Activated CD4-positive, alpha-beta T cell treated with anti-CD3 and anti-CD28 coated beads, Interleukin-2, amount 50 U/mL, for 1 hour (primary cell): ENCODE measurements around the gene WDR72.
"Not testable (repeated sequence)": the region's sequence is repeated elsewhere in the genome, so short reads cannot be mapped to it uniquely, and the experiment has no call there.

Experiments
- DNase-seq: peaks from one replicate; pipeline ENCODE4 v3.0.0-alpha.2; 2020

WDR72 gene

DNA sequence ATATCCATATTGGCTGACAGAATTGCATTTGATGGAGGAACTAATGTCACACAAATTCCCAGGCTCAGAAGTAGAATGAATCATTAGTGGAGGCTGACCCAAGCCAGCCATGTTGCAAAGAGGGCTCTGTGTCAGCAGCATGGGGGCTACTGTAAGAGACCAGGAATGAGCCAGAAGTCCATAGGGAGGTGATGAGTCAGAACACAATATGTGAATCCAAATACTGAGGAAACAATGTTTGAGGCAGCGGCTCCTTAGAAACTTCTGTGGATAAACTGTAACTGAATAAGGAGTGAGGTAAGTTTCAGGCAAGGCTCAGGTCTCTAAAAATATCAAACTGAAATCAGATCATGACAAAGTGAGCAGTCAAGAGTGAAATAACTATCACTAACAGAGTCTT, 170.7 kb downstream of the WDR72 start:
- DNase-seq, result no peak

DNA sequence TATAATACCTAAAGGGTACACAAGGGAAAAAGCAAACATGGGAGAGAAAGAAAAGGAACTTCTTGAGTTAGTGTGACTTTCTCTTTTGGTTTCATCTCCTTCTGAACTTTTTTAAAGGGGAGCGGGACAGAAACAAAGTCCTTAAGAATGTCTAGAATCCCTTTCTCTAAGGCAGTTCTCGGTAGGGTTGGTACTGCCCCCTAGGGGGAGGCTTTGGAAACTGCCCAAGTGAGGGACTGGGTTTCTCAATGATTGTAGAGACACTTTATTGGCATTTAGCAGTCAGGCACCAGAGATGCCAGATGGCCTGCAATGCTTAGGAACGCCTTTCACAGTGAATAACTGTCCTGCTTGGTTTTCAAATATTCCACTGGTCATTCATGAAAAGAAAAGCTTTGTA, 172.7 kb downstream of the WDR72 start:
- DNase-seq, result no peak

DNA sequence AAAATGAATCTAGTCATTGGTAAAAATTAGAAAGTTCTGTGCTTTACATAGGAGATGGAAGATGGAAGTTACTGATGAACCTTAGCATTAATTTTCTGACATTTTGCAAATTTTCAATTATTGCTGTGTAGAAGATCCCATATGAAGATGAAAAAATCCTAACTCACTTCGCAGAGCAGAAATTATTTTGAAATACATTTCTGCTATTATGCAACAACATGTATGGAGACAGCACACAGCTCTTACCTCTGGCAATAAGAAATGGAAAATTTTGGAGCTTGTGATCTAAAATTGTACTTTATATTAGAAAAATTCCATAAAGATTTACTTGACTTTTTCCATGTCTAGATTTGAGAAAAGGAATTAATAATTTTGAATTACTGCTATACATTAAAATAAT, 177.9 kb downstream of the WDR72 start:
- DNase-seq, result no peak

DNA sequence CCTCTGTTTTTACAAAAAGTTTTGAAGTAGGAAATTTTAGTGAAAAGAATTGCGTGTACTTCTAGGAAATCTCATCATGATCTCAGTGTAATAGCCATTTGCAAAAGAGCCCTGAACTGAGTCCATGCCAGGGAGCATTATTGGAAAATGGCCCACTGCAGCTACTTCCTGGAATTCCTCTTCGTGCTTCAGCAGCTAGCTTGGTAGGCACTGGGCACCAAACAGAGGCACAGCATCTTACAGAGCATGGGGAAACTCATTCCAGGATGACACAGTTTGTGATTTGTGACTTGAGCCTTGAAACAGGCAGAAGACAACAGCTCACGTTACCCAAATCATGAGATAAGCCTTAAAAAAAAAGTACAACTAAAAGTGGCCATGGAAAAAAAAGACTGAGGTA, 179.1 kb downstream of the WDR72 start:
- no peak for DNase-seq

- no peak for DNase-seq
Measured at GRCh38 chr15:53576841-53577240, 182.6 kb downstream of the WDR72 start.

DNA sequence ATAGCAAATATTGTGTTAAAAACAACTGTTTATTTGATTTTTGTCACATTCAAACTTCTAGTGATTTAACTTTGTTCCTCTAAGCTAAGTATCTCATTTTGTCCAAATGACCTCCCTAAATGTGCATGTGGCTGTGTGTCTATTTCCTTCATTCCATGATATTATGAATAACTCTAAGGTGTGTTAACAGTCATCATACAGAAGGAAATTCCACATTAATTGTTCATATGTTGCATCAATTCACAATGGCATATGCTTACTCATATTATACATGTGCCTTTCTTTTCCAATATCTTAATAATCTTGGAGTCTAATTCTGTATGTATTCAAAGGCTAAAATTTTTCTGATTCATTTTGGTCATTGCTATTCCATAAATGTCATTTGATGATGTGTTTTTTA, 186.4 kb downstream of the WDR72 start:
- no peak for DNase-seq

DNA sequence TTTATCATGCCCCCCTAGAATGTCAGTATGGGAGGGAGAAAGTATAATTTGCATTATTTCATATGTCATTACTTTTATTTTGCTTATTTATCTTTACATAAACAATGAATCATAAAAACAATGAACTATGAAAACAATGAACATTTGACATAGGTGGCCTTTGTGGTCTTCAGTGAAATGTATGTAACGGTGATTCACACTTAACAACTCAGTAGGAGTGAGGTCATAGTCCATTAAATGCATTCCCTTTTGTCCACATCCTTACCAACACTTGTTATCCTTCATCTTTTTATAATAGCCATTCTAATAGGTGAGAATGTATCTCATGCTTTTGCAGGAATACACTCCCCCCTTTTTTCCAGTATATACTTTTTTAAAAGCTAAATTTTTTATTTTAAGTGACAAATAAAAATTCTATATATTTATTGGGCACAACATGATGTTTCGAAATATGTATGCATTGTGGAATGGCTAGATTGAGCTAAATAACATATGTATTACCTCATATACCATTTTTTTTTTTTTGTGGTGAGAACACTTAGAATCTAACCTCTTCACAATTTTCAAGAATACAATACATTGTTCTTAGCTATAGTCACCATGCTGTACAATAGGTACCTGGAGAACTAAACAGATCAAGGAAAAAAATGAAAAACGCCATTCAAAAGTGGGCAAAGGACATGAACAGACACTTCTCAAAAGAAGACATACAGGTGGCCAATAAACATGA, 189.5 kb downstream of the WDR72 start:
- DNase-seq, result no peak

- DNase-seq, result no peak
Measured at GRCh38 chr15:53566912-53567311, 192.6 kb downstream of the WDR72 start.

DNA sequence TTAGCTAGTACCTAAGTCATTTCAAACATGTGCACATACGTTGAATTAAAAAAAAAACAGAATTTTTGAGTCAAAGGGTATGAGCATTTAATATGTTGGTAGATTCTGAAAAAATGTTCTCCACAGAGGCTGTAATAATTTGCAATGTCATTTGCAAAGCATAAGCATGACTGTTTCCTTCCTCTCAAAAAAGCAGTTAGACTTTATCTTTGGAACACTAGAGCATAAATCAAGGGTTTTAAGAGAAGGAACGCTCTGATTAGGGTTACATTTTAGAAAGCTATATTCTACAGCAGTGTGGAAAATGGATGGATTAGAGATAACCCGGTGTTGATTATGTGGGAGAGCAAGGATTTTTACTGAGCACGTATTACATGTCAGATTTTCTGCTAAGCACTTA, 193.7 kb downstream of the WDR72 start:
- no peak for DNase-seq

DNA sequence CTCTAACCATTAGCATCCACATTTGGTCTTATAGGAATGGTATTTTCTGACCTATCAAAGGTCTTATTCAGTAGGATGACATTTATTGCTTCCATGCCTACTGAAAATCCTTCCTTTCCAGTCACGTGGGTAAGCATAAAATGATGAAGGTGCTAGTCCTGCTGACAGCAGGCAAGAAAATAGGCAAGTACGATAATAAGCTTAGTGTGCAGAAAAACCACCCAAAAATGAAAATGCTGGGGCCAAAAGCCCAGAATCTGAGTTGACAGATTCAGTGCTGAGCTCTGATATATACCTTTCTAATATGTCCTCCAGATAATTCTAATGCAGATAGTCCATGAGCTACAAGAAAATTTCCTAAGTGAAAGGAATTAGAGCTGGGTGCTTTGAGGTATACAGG, 194.8 kb downstream of the WDR72 start:
- no peak for DNase-seq

- no peak for DNase-seq
Measured at GRCh38 chr15:53563627-53564026, 195.8 kb downstream of the WDR72 start.

DNA sequence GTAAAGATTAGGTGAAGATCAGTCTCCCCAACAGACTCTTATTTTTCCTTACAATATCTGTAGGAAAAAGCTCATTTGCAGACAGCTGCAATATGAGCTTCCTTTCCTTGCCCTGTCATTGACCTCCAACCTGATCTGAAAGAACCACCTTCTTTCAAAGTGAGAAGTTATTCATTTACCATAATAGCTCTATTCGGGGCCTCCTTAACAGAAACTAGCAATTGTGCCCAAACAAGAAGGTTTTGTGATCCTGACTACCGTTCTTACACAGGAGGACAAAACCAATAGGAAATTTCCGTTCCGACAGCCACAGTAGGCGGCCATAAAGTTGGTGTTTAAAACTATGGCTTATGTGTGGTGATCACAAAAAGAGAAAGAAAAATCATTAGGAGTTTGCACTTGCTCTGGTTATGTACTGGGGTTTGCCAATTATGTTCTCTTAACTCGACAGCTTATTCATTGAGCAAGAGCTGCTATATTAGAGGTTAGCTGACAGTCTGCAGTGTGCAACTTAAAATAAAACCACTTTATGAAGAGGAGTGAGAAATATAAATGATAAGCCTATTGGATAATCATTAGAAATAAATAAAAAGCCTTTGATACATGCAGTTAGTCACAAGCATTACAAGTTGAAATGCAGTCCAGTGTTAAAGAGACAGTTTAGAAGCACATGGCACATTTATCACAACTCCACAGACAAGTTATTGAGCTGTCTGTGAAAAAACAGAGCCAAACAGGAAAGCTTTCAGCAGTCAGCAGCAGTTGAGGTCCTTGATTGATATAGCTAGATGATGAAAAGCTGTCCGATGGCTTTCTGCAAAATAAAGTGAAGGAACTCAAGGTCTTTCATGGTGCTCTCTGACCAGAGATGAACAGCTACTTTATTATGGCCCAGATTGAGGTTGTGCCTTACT, 199.8 kb downstream of the WDR72 start:
- DNase-seq, result no peak

GRCh38 chr15:53558384-53558783, 201.1 kb downstream of the WDR72 start:
- DNase-seq, result no peak

DNA sequence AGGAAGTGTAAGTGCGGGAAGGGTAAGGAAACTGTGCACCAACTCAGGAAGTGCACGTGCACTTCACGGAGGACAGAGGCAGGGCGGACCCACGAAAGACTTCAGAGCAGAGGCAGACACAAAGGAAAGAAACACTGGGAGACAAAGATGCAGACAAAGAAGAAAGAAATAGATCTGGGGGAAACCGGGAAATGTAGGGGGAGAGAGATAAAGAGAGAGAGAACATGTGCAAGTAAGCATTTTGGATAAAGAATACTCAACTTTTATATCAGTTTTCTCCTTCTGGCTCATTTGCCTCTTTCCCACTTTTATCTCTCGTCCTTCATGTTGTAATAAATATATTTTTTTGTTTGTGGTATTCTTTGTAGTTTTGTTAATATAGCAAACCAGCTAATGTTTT, 204.2 kb downstream of the WDR72 start:
- no peak for DNase-seq

- no peak for DNase-seq
Measured at GRCh38 chr15:53549697-53550305, 209.7 kb downstream of the WDR72 start.

DNA sequence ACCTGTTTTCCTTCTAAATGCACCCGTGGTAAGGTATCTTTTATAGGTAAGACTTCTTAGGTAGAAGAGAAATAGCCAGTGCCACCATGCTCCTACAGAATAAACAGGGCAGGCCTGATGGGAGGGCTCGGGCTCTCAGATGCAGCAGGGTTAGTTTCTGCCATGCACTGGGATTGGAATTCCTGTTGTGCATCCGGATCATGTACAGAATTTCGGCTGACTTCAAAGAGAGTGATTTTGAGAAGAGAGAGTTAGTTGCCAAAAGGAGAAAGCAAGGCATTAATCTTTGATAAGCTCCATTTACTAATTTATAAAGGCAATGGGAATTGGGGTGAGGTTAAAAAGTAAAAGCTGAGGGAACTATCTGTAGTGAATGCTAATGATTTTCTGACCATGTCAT, 211.2 kb downstream of the WDR72 start:
- DNase-seq, result no peak

- DNase-seq, result not testable (repeated sequence)
Measured at GRCh38 chr15:53540626-53541300, 218.7 kb downstream of the WDR72 start.

- DNase-seq, result no peak
Measured at GRCh38 chr15:53539878-53540277, 219.6 kb downstream of the WDR72 start.

- no peak for DNase-seq
Measured at GRCh38 chr15:53536479-53537120, 222.9 kb downstream of the WDR72 start.

GRCh38 chr15:53535886-53536285, 223.6 kb downstream of the WDR72 start:
- DNase-seq, result no peak

DNA sequence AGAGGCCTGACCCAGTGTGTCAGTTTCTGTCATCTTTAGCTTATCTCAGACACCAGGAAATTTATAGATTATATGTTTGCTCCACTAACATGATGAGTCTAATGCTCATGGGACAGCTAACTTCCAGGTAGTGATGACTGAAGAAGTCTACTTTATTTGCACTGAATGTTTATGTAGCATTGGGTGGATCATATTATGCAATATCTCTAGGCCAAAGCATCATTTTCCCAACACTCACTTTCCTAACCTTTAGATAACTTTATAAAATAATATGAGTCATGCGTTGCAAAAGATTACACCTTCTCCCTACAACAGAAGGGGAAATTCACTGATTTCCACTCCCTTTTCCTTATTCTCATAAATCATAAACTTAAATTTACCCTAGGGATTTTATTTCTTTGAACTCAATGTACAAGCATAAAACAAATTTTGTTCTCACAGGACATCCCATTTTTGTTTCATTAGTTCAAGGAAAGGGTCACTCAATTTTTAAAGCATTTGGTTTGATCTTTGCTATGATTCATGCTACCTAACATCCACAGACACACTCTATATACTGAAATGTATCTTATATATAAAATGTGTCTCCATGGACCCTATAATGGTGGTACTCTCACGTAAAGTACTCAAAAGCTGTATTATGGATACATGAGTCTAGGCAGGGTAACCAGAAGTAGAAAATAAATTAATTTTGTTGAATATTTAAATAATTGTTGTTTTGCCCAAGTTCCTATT, 225.2 kb downstream of the WDR72 start:
- no peak for DNase-seq

DNA sequence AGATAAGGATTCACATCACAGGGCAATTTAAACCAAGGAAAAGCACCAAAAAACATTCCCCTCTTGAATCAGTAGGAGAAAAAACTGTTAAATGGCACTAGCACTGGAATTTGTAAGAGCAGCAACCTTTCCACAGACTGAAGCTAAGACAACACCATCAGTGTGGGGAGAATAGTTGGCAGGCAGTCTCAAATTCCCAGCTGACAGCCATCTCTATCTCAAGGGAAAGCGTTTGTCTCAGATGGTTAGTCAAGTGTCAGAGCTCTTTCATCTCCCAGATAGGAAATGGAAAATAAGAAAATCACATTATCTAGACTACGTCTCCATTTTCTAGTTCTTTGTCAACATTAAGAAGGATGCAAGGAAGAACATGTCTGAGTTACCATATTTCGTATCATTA, 228.7 kb downstream of the WDR72 start:
- no peak for DNase-seq
